DND-41 (cell line): ENCODE measurements around the gene SYT6.

ENCODE experiments used
- CTCF ChIP-seq: IDR thresholded peaks from 2 replicates; pipeline ENCODE4 v1.5.1; 2012; ENCODE audit warnings: borderline replicate concordance, low read length, moderate library complexity, mild to moderate bottlenecking; ENCODE audit not compliant: poor library complexity, severe bottlenecking; ENCODE audit errors: extremely low read depth
- EZH2 ChIP-seq: IDR thresholded peaks from 3 replicates; pipeline ENCODE4 v1.6.1; 2012; ENCODE audit warnings: borderline replicate concordance, low read depth, mild to moderate bottlenecking, moderate library complexity, low read length, inconsistent platforms; ENCODE audit not compliant: severe bottlenecking

- TF ChIP-seq CTCF (no peak), EZH2 (no peak)
These were observed 78.0 kb downstream of the SYT6 start for GRCh38 chr1:114075546-114076242.
